Myometrial cell (primary cell): Measurements from ENCODE around the gene NOCT. TPM values are rescaled to one million over a fixed set of nuclear protein-coding genes. Genes with fewer than 3 reads are reported as not detected.

Source experiments
- total RNA-seq: library from RNA; depleted of rRNA; stranded (reverse); fragments of >200 nt; gene quantifications from 2 replicates; pipeline ENCODE4 v1.2.3, GENCODE V29; 2015

The NOCT gene
- total RNA-seq, result 8.1 and 10.3 TPM in 2 replicates

GRCh38 chr4:139015269-139015947 is at the start of gene NOCT:
NOCT (plus strand) TSS chr4:139015781; CDS start chr4:139015982, 201 bp downstream.

Other genes with a start within 250 kb of the NOCT start
- gene ELF2, start 161.4 kb downstream of the NOCT start, total RNA-seq, result 16.7 and 20.0 TPM in 2 replicates